ENCODE results near the gene S100PBP. TPM values are rescaled to one million over a fixed set of nuclear protein-coding genes. Genes with fewer than 3 reads are reported as not detected.

Gene S100PBP
- total and polyA plus RNA-seq, 2 of the 13 experiments (the other 11 are each of a cell fraction or from before 2014, with no cell fraction given), result 20.4 to 26.1 TPM

- TF ChIP-seq CEBPG (CRISPR knock-in tag; IDR thresholded peaks at IDR 0.05), result no peak
Observed at GRCh38 chr1:32878637-32879041, 61.2 kb downstream of the S100PBP start (continued).

- BruUV-seq (replicated peaks), result no TSS peak
- Histone ChIP-seq H3K36me3 (replicated peaks in 1 of 2; ENCODE audit: control insufficient read depth in 1 of 2, insufficient read depth in 2 of 2, low read length in 2 of 2) (no peaks in the 10 kb centered on the region), H4K20me1 (ENCODE audit: insufficient read depth, low read length) (0 out of 2 replicates have a peak, but pooled peaks cover 4% of the 10 kb centered on the region), H3K4me1 (ENCODE audit: insufficient read depth, low read length) (peaks cover 15% of the 10 kb centered on the region), H3K27me3 (ENCODE audit: control insufficient read depth in 1 of 2, insufficient read depth in 2 of 2, low read length in 2 of 2) (peaks cover 9 to 49% of the 10 kb centered on the region in 2 experiments; a peak in 4 of 5 replicates), H3K27ac (ENCODE audit: extremely low read length, insufficient read depth, low read length) (no peak overlapping the region), H2AFZ (ENCODE audit: low read length) (no peak overlapping the region), H3K4me3 (replicated peaks in 1 of 3; ENCODE audit: insufficient read depth in 1 of 3, low read depth in 2 of 3, low read length in 3 of 3) (no peak overlapping the region), H3K4me2 (ENCODE audit: low read depth, low read length) (no peak overlapping the region), H3K9ac (ENCODE audit: insufficient read depth, low read depth, low read length) (no peak overlapping the region), H3K79me2 (ENCODE audit: insufficient read depth, low read length) (no peaks in the 10 kb centered on the region), H3K9me3 (ENCODE audit: low read length) (no peaks in the 10 kb centered on the region)
- FAIRE-seq (no peak), DNase-seq (ENCODE audit: low spot score) (no peak), ATAC-seq (no peak)
- POLR2A ChIA-PET, result no interaction called here
- in situ Hi-C loops (cut with HindIII; ENCODE audit: extremely low pct_ligation_motif_present, low pct_unique_long_range_greater_than_20kb) (no loop called here), intact Hi-C loops (cut with micrococcal nuclease; ENCODE audit: unreplicated experiment) (no loop called here)
- no peak for TF ChIP-seq TFAP4 (IDR thresholded peaks at IDR 0.05; ENCODE audit: borderline replicate concordance, low read depth)
- no peak for TF ChIP-seq BORCS8-MEF2B (CRISPR knock-in tag; IDR thresholded peaks at IDR 0.05)
- no peak for TF ChIP-seq HNRNPLL (IDR thresholded peaks at IDR 0.05; ENCODE audit: low read depth, low read length, poor library complexity, severe bottlenecking)
- TF ChIP-seq ZNF547 (CRISPR knock-in tag; IDR thresholded peaks at IDR 0.05), result no peak
- TF ChIP-seq NAIF1 (CRISPR knock-in tag; IDR thresholded peaks at IDR 0.05; ENCODE audit: borderline replicate concordance), result no peak
- WGBS (ENCODE audit: low lambda C conversion rate), result 11% methylated on average over 2 of the region's 5 CpGs
- CTCF ChIA-PET (ENCODE audit: low intra/inter-chr PET ratio, low total read pairs), result no interaction called here
Observed at GRCh38 chr1:32881291-32881690, 63.8 kb downstream of the S100PBP start.
